Measurements from ENCODE around the gene POLA1. TPM values are rescaled to one million over a fixed set of nuclear protein-coding genes. Genes with fewer than 3 reads are reported as not detected.

POLA1 gene
- total and polyA plus RNA-seq, 3 experiments from 2014 or later: 6.2 to 43.1 (median 42.5) TPM

DNA sequence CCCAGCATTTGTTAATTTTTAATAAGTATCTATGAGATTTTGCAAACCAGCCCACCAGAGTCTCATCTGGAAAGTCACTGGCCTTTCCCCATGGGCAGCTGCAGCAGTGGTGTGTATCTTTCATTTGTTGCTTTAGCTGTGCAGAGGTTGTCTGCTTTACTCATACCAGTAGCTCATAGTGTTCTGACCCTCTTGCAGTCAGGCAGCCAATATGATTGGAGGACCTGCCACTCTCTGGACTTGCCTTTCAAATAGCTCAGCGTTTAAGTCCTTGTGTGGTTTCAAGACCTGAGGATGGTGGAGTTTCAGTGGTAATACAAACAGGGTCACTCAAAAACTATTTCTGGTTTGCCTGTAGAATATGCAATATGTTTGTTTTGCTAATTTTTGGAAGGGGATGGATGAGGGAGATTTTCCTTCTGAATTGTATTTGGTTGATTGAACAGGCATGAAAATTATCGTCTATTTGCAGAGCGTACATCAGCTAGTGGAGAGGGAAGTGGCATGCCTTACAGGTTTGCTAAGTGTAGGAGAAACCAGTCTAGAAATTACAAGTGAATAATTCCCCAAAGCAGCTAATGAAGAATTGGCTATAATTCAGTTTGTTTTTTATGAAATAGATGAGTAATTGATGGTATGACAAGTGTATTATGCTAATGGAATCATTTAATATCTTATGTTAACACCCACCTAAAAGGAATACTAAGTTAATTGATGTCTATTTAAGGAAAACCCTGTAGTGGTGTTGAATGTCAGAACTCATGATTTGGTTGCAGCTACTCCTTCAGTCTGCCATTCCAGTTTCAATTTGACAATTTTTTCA, 8.9 kb downstream of the POLA1 start:
- no peak overlapping the region for H3K27ac Mint-ChIP-seq
- CTCF ChIA-PET: no interaction called here
- POLR2A ChIA-PET: no interaction called here

DNA sequence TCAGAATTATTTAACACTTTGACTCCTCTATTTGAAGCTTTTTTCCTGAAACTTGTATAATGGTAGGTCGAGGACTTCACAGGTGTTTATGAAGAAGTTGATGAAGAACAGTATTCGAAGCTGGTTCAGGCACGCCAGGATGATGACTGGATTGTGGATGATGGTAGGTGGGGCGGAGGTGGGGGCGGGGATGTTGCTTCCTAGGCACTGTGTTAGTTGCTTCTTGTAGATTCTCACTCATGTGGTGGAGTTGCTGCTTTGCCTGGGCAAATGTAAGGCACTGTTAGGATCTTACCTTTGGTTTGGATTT, 9.4 kb downstream of the POLA1 start:
- CTCF ChIA-PET: no interaction called here
- H3K4me1 ChIP-seq (ENCODE audit: insufficient read depth, low read length): no peaks in the 10 kb centered on the region
- no peak overlapping the region for H3K4me3 ChIP-seq (ENCODE audit: low read length)
- H3K9me3 Mint-ChIP-seq: no peaks in the 10 kb centered on the region
- H3K36me3 ChIP-seq (ENCODE audit: insufficient read depth, low read length): no peaks in the 10 kb centered on the region
- H3K27me3 Mint-ChIP-seq: peaks cover 0 to 5% of the 10 kb centered on the region in 2 donors
- no peaks in the 10 kb centered on the region for H3K4me1 Mint-ChIP-seq
- no peaks in the 10 kb centered on the region for H3K9me3 ChIP-seq (ENCODE audit: low read length)
- H3K27me3 ChIP-seq (ENCODE audit: insufficient read depth, low read length, poor library complexity, severe bottlenecking): no peaks in the 10 kb centered on the region
- DNase-seq: no peak
- H3K4me3 Mint-ChIP-seq: no peak overlapping the region
- POLR2A ChIA-PET: no interaction called here
- H3K27ac ChIP-seq (ENCODE audit: low read depth, low read length): no peak overlapping the region
- peaks cover 0 to 56% (median 5%) of the 10 kb centered on the region in 3 donors for H3K36me3 Mint-ChIP-seq
- H3K27ac Mint-ChIP-seq: no peak overlapping the region

More for the DNA sequence above, 8.9 kb downstream of the POLA1 start:
- Mint-ChIP-seq H3K36me3 (peaks cover 0 to 53% (median 5%) of the 10 kb centered on the region in 3 donors), H3K27me3 (peaks cover 0 to 5% of the 10 kb centered on the region in 2 donors), H3K9me3 (no peaks in the 10 kb centered on the region), H3K4me1 (no peaks in the 10 kb centered on the region), H3K4me3 (no peak overlapping the region)
- H3K4me3 ChIP-seq (ENCODE audit: low read length): no peak overlapping the region
- H3K9me3 ChIP-seq (ENCODE audit: low read length): no peaks in the 10 kb centered on the region
- no peak overlapping the region for H3K27ac ChIP-seq (ENCODE audit: low read depth, low read length)
- DNase-seq: no peak
- H3K36me3 ChIP-seq (ENCODE audit: insufficient read depth, low read length): no peaks in the 10 kb centered on the region
- no peaks in the 10 kb centered on the region for H3K4me1 ChIP-seq (ENCODE audit: insufficient read depth, low read length)
- no peaks in the 10 kb centered on the region for H3K27me3 ChIP-seq (ENCODE audit: insufficient read depth, low read length, poor library complexity, severe bottlenecking)

DNA sequence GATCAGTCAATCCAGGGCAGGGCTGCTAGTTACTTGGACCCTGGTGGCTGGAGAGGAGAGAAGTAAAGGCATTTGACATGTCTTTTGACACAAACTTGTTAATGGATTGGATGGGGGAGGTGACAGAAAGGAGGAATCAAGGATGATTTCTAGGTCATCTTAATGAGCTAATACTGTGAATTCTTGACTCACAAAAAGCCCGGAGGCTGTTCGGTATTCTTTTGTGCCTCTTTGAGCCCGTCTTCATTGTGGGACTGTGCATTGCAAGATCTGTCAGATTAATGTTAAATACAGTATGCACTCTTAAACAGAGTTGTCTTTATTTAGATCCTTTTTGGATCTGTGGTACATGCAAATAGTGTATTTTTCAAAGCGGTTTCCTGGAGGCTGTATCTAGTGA, 25.1 kb downstream of the POLA1 start:
- DNase-seq: no peak
- Histone ChIP-seq H3K27me3 (ENCODE audit: insufficient read depth, low read length, poor library complexity, severe bottlenecking) (no peaks in the 10 kb centered on the region), H3K27ac (ENCODE audit: low read depth, low read length) (no peak overlapping the region), H3K36me3 (ENCODE audit: insufficient read depth, low read length) (no peaks in the 10 kb centered on the region), H3K9me3 (ENCODE audit: low read length) (no peaks in the 10 kb centered on the region), H3K4me1 (ENCODE audit: insufficient read depth, low read length) (no peaks in the 10 kb centered on the region), H3K4me3 (ENCODE audit: low read length) (no peak overlapping the region)
- ChIA-PET CTCF (no interaction called here), POLR2A (interaction anchor here (0.7 kb wide), 1 partner anchor 42 kb away, joined by 3 read pairs; no protein-coding TSS in a partner anchor)
- Mint-ChIP-seq H3K4me1 (no peaks in the 10 kb centered on the region), H3K9me3 (no peaks in the 10 kb centered on the region), H3K4me3 (no peak overlapping the region), H3K27ac (no peak overlapping the region), H3K36me3 (peaks cover 11 to 74% (median 11%) of the 10 kb centered on the region in 3 donors), H3K27me3 (peaks cover 0 to 2% of the 10 kb centered on the region in 2 donors)

DNA sequence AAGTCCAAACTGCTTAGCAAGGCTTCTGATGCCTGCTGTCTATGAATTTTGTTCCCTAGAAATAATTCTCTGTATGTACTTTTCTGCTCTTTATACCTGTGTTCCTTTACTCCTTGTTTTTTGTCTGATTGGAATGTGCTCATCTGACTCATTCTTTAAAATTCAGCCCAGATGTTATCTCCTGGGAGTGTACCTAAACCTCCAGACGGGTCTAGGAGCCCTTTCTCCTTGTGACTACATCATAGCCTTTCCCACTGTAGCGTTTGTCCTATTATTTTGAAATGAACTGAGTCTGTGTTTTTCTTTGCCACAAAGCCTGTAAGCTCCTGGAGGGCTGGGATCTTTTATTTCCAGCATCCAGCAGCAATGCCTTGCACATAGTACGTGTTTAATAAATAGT, 26.3 kb downstream of the POLA1 start:
- ChIA-PET POLR2A (no interaction called here), CTCF (no interaction called here)
- Histone ChIP-seq H3K9me3 (ENCODE audit: low read length) (no peaks in the 10 kb centered on the region), H3K27me3 (ENCODE audit: insufficient read depth, low read length, poor library complexity, severe bottlenecking) (no peaks in the 10 kb centered on the region), H3K36me3 (ENCODE audit: insufficient read depth, low read length) (no peaks in the 10 kb centered on the region), H3K4me3 (ENCODE audit: low read length) (no peak overlapping the region), H3K27ac (ENCODE audit: low read depth, low read length) (no peak overlapping the region), H3K4me1 (ENCODE audit: insufficient read depth, low read length) (no peaks in the 10 kb centered on the region)
- Mint-ChIP-seq H3K27me3 (peaks cover 0 to 2% of the 10 kb centered on the region in 2 donors), H3K4me1 (no peaks in the 10 kb centered on the region), H3K36me3 (peaks cover 6 to 73% (median 9%) of the 10 kb centered on the region in 3 donors), H3K4me3 (no peak overlapping the region), H3K27ac (peak overlapping the region in 1 of 8 donors; percentile 18), H3K9me3 (no peaks in the 10 kb centered on the region)
- no peak for DNase-seq

DNA sequence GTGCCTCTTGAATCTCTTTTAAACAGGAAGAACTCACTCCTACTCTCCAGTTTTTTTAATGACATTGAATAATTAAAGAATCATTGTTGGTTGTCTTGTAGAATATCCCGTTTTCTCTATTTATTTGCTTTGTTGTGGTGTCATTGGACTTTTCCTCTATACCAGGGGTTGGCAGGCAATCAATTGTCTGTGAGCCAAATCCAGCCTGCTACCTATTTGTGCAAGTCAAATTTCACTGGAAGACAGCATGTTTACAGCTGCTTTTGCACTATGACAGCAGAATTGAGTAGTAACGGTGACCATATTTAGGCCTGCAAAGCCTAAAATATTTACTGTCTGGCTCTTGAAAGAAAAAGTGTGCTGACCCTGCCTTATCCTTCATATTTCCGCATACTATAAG, 34.8 kb downstream of the POLA1 start:
- H3K36me3 Mint-ChIP-seq: peaks cover 0 to 58% (median 6%) of the 10 kb centered on the region in 3 donors

DNA sequence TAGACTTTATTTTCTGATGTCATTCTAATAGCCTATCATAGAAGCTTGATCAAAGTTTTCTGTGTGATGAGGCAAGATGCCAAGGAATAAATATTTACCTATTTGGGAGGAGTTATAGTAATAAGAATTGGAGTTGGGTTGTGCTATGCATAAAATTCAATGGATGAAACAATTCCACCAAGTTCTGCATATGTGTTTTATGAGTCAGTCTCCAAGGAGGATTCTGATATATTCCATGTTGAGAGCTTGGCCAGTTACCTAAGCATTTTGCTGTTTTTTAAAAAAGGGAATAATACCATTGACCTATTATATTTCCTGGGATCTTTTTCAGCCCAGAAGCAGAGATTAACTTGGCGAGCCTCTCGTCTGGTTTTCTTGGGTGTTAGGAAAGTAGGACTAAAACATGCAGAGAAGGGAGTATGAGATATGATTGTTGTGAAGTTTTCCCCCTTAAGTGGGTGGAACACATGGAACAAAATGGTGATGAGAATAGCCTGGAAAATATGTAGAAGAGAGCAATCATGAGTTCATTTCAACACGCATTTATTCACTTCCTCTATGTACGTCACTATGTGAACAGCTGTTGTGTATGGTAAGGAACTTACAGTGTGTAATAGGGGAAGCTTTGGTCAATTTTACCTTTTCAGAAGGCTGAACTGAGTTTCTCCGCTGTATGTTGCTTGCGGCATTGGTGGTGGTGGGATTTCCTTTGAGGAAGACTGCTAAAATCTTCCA, 39.2 kb downstream of the POLA1 start:
- Mint-ChIP-seq H3K4me3 (no peak overlapping the region), H3K27ac (no peak overlapping the region), H3K27me3 (no peaks in the 10 kb centered on the region), H3K9me3 (no peaks in the 10 kb centered on the region), H3K36me3 (peaks cover 0 to 33% (median 5%) of the 10 kb centered on the region in 3 donors), H3K4me1 (no peaks in the 10 kb centered on the region)
- POLR2A ChIA-PET: no interaction called here
- H3K4me1 ChIP-seq (ENCODE audit: insufficient read depth, low read length): no peaks in the 10 kb centered on the region
- DNase-seq: no peak
- H3K9me3 ChIP-seq (ENCODE audit: low read length): no peaks in the 10 kb centered on the region
- H3K27ac ChIP-seq (ENCODE audit: low read depth, low read length): no peak overlapping the region
- CTCF ChIA-PET: no interaction called here
- H3K36me3 ChIP-seq (ENCODE audit: insufficient read depth, low read length): no peaks in the 10 kb centered on the region
- no peaks in the 10 kb centered on the region for H3K27me3 ChIP-seq (ENCODE audit: insufficient read depth, low read length, poor library complexity, severe bottlenecking)
- H3K4me3 ChIP-seq (ENCODE audit: low read length): no peak overlapping the region

More for the DNA sequence above, 34.8 kb downstream of the POLA1 start:
- Mint-ChIP-seq H3K4me1 (no peaks in the 10 kb centered on the region), H3K4me3 (no peak overlapping the region), H3K27ac (no peak overlapping the region), H3K9me3 (no peaks in the 10 kb centered on the region), H3K27me3 (peaks cover 0 to 1% of the 10 kb centered on the region in 2 donors)
- DNase-seq: no peak
- Histone ChIP-seq H3K27me3 (ENCODE audit: insufficient read depth, low read length, poor library complexity, severe bottlenecking) (no peaks in the 10 kb centered on the region), H3K36me3 (ENCODE audit: insufficient read depth, low read length) (no peaks in the 10 kb centered on the region), H3K4me3 (ENCODE audit: low read length) (no peak overlapping the region), H3K9me3 (ENCODE audit: low read length) (no peaks in the 10 kb centered on the region), H3K4me1 (ENCODE audit: insufficient read depth, low read length) (no peaks in the 10 kb centered on the region), H3K27ac (ENCODE audit: low read depth, low read length) (no peak overlapping the region)
- POLR2A ChIA-PET: no interaction called here
- CTCF ChIA-PET: no interaction called here

DNA sequence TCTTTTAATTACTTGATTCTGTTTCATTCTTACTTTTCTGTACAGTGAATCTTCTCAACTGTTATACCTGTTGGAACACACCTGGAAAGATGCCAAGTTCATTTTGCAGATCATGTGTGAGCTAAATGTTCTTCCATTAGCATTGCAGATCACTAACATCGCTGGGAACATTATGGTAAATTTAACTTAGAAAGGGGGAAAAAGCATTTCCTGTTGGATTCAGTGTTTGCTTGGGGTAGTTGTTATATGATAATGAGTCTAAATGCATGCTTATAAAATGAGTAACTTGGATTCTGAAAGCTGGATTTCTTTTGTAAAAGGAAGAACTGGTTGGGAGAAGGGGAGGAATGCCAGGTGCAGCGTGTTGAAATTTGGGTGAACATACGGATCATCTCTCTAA, 47.6 kb downstream of the POLA1 start:
- no peak overlapping the region for H3K4me3 ChIP-seq (ENCODE audit: low read length)
- H3K27ac ChIP-seq (ENCODE audit: low read depth, low read length): no peak overlapping the region
- Mint-ChIP-seq H3K36me3 (peaks cover 0 to 49% (median 3%) of the 10 kb centered on the region in 3 donors), H3K27ac (no peak overlapping the region), H3K9me3 (no peaks in the 10 kb centered on the region), H3K27me3 (peaks cover 0 to 6% of the 10 kb centered on the region in 2 donors), H3K4me1 (no peaks in the 10 kb centered on the region), H3K4me3 (no peak overlapping the region)
- H3K27me3 ChIP-seq (ENCODE audit: insufficient read depth, low read length, poor library complexity, severe bottlenecking): no peaks in the 10 kb centered on the region
- H3K9me3 ChIP-seq (ENCODE audit: low read length): no peaks in the 10 kb centered on the region
- H3K36me3 ChIP-seq (ENCODE audit: insufficient read depth, low read length): no peaks in the 10 kb centered on the region
- POLR2A ChIA-PET: no interaction called here
- no peaks in the 10 kb centered on the region for H3K4me1 ChIP-seq (ENCODE audit: insufficient read depth, low read length)
- no peak for DNase-seq
- CTCF ChIA-PET: no interaction called here

DNA sequence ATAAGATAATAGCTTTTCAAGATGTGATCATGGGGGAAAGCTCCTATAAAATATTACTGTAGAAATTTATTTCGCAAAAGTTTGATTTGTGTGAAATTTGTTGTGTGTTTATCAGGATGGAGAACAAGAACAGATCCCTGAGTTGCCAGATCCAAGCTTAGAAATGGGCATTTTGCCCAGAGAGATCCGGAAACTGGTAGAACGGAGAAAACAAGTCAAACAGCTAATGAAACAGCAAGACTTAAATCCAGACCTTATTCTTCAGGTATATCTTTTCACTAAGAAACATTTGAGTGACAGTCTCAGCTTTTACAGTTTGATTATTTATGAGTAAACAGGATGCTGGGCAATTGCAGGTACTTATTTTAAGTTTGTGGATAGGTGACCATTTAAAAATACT, 54.5 kb downstream of the POLA1 start:
- H3K4me3 ChIP-seq (ENCODE audit: low read length): no peak overlapping the region
- no peaks in the 10 kb centered on the region for H3K4me1 Mint-ChIP-seq
- H3K9me3 ChIP-seq (ENCODE audit: low read length): no peaks in the 10 kb centered on the region
- H3K36me3 ChIP-seq (ENCODE audit: insufficient read depth, low read length): peaks cover 4% of the 10 kb centered on the region
- peaks cover 0 to 3% of the 10 kb centered on the region in 2 donors for H3K27me3 Mint-ChIP-seq
- H3K4me1 ChIP-seq (ENCODE audit: insufficient read depth, low read length): no peaks in the 10 kb centered on the region
- no peaks in the 10 kb centered on the region for H3K9me3 Mint-ChIP-seq
- ChIA-PET CTCF (no interaction called here), POLR2A (no interaction called here)
- no peak overlapping the region for H3K27ac Mint-ChIP-seq
- peaks cover 0 to 34% (median 0%) of the 10 kb centered on the region in 3 donors for H3K36me3 Mint-ChIP-seq
- H3K27me3 ChIP-seq (ENCODE audit: insufficient read depth, low read length, poor library complexity, severe bottlenecking): no peaks in the 10 kb centered on the region
- no peak overlapping the region for H3K27ac ChIP-seq (ENCODE audit: low read depth, low read length)
- DNase-seq: no peak
- no peak overlapping the region for H3K4me3 Mint-ChIP-seq
